C4-2B (cell line): ENCODE data around the gene PLPP2.
"Not testable (repeated sequence)": the region's sequence is repeated elsewhere in the genome, so short reads cannot be mapped to it uniquely, and the experiment has no call there.

ENCODE experiments used
- CTCF ChIP-seq: fragments of 450-650 bp; conservative IDR thresholded peaks from 2 replicates; pipeline ENCODE4 v1.5.1; 2017; ENCODE audit warnings: mild to moderate bottlenecking
- ZFX ChIP-seq: fragments of 450-650 bp; IDR thresholded peaks from 2 replicates; pipeline ENCODE4 v1.6.1; 2017

- not testable (repeated sequence) for TF ChIP-seq ZFX, CTCF
Measured at GRCh38 chr19:270766-271318, 20.4 kb downstream of the PLPP2 start.
